GM18526 (cell line): ENCODE measurements around the gene ANO6.

Experiments used
- POLR2A ChIP-seq: IDR thresholded peaks from 3 replicates; pipeline ENCODE4 v1.6.1; 2011; ENCODE audit not compliant: insufficient read length; ENCODE audit errors: extremely low read depth

ANO6 gene

DNA sequence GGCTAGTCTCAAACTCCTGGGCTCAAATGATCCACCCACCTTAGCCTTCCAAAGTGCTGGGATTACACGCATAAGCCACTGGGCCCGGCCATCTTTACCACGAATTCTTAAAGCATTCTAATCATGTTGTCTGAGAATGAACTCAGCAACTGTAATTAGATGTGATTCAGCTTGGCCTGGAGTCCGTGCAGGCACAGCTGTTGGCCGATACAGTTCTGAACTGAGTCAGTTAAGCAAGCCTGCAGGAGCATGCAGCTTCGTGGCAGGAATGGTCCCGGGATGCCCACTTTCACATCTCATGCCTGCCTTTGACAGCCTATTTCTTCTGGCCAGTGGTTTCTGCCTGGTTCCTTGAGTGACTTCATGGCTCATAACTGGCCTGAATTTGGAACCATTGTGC lies 194.1 kb downstream of the ANO6 start:
- TF ChIP-seq POLR2A = no peak

DNA sequence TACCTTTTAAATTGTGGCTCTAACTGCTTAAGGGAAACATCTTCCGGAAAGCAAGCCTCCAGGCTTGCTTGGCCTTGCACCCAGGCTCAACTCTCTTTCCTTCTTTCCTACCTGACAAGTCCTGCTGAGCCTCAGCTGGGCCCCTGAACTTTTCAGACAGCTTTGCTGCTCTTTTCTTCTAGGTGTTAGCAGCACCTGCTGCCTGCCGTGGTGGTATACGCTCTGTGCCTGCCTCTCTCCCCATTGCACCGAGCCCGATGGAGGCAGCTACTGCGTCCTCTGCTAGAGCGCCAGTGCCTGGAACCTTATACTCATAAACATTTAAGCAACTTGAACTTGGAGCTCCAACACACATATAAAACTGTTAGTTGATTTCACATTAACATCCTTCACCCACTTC lies 195.7 kb downstream of the ANO6 start:
- TF ChIP-seq POLR2A = no peak

DNA sequence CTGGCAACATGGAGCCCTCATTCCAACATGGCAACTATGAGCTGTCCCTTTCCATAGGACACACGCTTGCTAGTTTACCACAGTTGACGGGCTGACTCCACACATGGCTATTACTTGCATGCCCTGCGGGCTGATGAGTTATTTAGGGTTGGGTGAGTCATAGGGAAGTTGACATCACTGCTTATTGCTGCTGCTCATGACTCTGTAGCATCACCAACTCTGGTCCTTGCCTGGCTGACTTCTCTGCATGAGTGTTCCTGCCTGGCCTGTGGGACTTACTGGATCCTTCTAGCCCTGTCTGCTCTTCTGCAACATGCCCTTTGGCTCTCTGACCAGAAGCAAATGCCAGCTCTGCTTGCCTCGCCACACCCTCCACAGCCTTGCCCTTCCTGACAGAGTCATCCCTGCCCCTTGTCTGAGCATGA lies 199.5 kb downstream of the ANO6 start:
- TF ChIP-seq POLR2A = no peak

DNA sequence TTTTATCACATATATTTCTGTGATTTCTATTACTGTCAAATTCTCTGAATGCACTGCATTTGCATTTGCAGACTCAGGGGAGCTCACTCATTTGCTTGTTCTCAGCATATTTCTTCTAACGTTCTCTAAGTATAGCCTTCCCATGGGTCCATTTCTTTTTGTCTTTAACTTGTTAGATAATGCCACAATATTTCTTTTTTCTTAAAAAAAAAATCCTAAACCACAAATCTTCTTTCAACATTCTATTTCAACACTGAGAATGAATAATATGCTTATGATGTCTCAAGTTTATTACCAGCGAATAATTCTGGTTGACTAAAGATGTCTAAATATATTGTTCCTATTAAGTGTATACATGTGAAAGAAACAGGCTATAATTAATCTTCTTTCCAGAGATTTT lies 200.2 kb downstream of the ANO6 start:
- no peak for TF ChIP-seq POLR2A

GRCh38 chr12:45418520-45418919 lies 202.6 kb downstream of the ANO6 start:
- no peak for TF ChIP-seq POLR2A

GRCh38 chr12:45419317-45419814 lies 203.5 kb downstream of the ANO6 start:
- TF ChIP-seq POLR2A = no peak

DNA sequence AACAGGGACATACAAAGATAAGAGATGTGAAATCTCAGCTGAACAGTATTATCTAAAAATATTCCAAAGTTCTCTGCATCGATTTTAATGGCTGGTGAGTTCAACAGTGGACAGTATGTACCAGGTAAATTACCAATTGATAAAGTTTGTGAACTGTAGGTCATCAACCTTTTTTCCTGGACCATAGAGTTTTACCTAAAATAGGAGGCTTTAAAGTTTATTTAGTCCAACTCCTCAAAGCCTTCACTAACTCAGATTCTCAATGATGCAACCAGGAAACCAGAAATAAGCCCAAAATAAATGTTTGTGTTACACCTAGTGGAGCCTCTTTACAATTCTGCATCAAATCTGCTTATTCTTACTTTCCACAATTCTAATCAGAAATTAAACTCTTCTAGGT lies 205.8 kb downstream of the ANO6 start:
- no peak for TF ChIP-seq POLR2A

DNA sequence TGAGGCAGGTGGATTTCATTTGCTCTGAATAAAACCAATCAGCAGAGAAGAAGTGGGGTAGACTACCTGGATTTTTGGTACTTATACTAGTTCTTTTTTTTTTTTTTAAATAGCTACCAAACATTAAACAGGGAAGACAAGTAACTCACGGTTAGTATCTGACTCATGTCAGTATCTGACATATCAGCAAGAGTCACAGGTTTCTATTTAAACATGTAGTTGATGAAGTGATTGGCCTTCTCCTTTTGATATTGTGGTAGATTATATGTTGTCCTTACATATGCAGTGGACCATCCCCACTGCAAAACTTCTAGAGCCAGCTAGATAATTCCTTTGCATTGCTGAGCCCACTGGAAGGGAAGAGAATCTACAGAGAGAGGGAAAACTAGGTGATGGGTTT lies 208.0 kb downstream of the ANO6 start:
- TF ChIP-seq POLR2A = no peak

DNA sequence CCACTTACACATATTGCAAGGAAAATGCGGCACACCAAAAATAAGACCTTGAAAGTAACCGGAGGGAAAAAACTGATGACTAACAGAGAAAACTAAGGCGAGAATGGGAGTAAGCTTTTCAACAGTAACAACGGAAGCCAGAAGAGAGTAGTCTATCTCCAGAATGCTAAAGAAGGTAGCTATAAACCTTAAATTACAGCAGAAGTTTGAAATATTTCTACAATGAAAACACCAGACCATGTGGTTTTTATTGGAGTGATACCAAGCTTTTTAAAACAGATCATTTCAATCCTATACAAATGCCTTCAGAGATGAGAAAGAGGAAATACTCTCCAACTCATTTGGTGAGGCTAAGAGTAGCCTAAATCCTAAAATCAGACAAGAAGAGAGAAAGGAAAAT lies 209.5 kb downstream of the ANO6 start:
- TF ChIP-seq POLR2A = no peak

- TF ChIP-seq POLR2A = no peak
Measured at GRCh38 chr12:45426294-45426693, 210.4 kb downstream of the ANO6 start.

GRCh38 chr12:45427042-45427441 lies 211.1 kb downstream of the ANO6 start:
- no peak for TF ChIP-seq POLR2A

DNA sequence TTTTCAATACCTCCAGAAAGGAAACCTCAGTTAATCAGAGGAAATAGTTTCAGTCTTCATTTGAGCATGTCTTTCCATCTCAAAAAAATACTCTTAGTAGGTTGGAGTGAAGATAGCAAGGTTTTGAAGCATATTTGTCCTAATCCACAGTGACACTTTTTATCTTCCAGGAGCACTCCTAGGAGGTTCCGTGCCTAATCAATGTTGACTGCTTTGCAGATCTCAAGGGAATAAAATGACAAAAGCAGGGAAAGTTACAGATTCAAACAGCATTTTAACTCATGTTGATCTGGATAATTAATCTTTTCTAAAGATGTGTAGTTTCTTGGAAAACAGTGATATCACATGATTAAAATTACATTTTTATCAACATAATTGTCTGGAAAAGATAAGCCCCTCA lies 213.9 kb downstream of the ANO6 start:
- no peak for TF ChIP-seq POLR2A

DNA sequence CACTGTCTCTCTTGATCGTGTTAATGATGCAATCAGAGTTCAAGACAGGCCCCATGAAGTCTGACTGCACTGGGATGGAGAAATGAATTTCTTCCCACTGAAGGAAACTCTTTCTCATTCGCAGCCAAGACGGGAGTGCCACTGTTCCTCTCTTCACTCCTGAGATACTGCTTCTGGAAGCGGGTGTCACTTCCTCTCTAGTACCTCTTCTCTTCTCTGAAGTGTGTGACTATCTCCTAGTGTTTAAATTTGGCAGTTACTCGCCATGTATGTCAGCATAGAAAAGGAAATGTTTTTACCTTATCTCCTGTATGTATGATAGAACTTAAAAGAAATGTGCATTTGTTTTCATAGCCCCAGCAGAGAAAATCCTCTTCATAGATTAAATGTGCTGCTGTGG lies 215.2 kb downstream of the ANO6 start:
- TF ChIP-seq POLR2A = no peak

GRCh38 chr12:45432710-45433109 lies 216.8 kb downstream of the ANO6 start:
- TF ChIP-seq POLR2A = no peak

- no peak for TF ChIP-seq POLR2A
Measured at GRCh38 chr12:45433441-45433868, 217.6 kb downstream of the ANO6 start.

DNA sequence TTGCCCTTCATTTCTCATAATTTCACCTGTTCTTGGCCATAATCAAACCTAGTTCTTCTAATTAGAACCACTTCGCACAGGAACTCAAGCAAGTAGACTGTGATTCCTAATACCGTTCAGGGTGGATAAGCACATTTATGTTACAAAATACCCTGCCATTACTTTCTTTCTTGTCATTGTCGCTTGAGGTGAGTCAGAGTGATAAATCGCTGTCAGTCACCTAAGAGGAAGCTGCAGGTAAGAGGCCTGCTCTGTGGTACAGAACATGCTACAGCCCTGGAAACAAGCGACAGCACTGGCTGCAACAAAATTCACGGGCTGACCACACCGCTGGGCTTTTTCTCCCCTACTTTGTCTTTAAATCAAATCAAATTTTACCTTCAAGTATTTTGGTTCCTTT lies 218.2 kb downstream of the ANO6 start:
- no peak for TF ChIP-seq POLR2A

DNA sequence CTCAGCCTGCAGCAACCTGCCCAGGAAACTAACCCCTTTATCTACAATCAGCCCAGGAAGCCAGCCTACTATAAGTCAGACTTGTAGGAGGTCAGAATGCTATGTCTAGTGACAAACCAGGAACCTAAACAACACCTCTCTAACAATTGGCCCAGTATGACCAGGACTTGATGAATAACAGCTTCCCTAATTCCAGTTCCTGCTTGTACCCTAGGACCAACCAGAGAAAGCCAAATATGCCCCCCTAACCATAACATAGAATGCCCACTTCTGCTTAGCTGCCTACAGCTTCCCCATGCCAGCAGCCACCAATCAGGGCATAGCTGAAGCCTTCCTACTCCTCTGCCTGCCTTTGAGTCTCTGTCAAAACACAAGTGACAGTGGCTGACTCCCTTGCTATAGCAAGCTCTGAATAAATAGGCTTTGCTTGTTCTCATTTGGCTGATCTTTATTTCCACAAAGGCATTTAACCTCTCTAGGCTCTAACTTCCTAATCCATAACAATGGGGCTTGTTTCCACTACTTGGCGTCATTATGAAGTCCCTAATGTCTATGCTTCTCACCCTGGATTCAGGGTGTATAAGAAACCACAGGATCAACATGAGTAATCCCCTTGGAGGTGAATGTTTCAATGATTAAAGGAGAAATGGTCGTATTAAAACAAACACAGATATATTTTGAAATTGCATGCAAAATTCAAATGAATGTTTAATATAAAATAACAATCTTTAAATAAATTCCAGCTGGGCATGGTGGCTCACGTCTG lies 220.2 kb downstream of the ANO6 start:
- no peak for TF ChIP-seq POLR2A
